NCI-H128 (cell line): ENCODE results near the gene CST7.

Experiments
- DNase-seq: peaks from one replicate; lab custom pipeline; 2025; ENCODE audit not compliant: unreplicated experiment; lab: John Stamatoyannopoulos, UW

CST7 gene

GRCh38 chr20:24963672-24964505 lies 14.8 kb downstream of the CST7 start:
- DNase-seq: no peak

- DNase-seq: no peak
These were observed 15.4 kb downstream of the CST7 start for GRCh38 chr20:24964506-24964840.

GRCh38 chr20:24965065-24965919 lies 16.2 kb downstream of the CST7 start:
- DNase-seq: no peak

- DNase-seq: no peak
These were observed 17.4 kb downstream of the CST7 start for GRCh38 chr20:24966317-24967012.

GRCh38 chr20:24968278-24968800 lies 19.3 kb downstream of the CST7 start:
- no peak for DNase-seq

GRCh38 chr20:24969186-24970029 lies 20.3 kb downstream of the CST7 start:
- no peak for DNase-seq

GRCh38 chr20:24970030-24970553 lies 21.0 kb downstream of the CST7 start:
- DNase-seq: no peak

- no peak for DNase-seq
These were observed 21.7 kb downstream of the CST7 start for GRCh38 chr20:24970754-24971153.

GRCh38 chr20:24971376-24972101 lies 22.5 kb downstream of the CST7 start:
- DNase-seq: no peak

- no peak for DNase-seq
These were observed 23.3 kb downstream of the CST7 start for GRCh38 chr20:24972341-24972740.

- DNase-seq: no peak
These were observed 28.3 kb downstream of the CST7 start for GRCh38 chr20:24977336-24977735.

- no peak for DNase-seq
These were observed 28.7 kb downstream of the CST7 start for GRCh38 chr20:24977797-24978196.

GRCh38 chr20:24978513-24978912 lies 29.4 kb downstream of the CST7 start:
- no peak for DNase-seq

GRCh38 chr20:24979036-24979960 lies 30.2 kb downstream of the CST7 start:
- no peak for DNase-seq

GRCh38 chr20:24980291-24981053 lies 31.4 kb downstream of the CST7 start:
- DNase-seq: no peak

- no peak for DNase-seq
These were observed 32.2 kb downstream of the CST7 start for GRCh38 chr20:24981282-24981681.

- no peak for DNase-seq
These were observed 32.7 kb downstream of the CST7 start for GRCh38 chr20:24981790-24982189.

GRCh38 chr20:24983896-24984295 lies 34.8 kb downstream of the CST7 start:
- no peak for DNase-seq
